HG03354 (cell line): ENCODE results near the gene BCAP31.

ENCODE experiments used
- ATAC-seq: cut with Tn5 transposase; IDR thresholded peaks from one replicate; pipeline ENCODE4 v1.9.1; 2021; ENCODE audit warnings: mild to moderate bottlenecking; ENCODE audit not compliant: unreplicated experiment, poor library complexity, severe bottlenecking

The BCAP31 gene

GRCh38 chrX:153667281-153667955, 56.8 kb downstream of the BCAP31 start:
- ATAC-seq: no peak

- no peak for ATAC-seq
Observed at GRCh38 chrX:153665726-153666306, 58.4 kb downstream of the BCAP31 start.

DNA sequence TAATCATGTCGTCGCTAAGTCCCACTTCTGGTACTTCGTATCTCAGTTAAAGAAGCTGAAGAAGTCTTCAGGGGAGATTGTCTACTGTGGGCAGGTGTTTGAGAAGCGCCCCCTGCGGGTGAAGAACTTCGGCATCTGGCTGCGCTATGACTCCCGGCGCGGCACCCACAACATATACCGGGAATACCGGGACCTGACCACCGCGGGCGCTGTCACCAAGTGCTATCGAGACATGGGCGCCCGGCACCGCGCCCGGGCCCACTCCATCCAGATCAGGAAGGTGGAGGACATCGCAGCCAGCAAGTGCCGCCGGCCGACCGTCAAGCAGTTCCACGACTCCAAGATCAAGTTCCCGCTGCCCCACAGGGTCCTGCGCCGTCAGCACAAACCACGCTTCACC, 61.9 kb downstream of the BCAP31 start:
- no peak for ATAC-seq

DNA sequence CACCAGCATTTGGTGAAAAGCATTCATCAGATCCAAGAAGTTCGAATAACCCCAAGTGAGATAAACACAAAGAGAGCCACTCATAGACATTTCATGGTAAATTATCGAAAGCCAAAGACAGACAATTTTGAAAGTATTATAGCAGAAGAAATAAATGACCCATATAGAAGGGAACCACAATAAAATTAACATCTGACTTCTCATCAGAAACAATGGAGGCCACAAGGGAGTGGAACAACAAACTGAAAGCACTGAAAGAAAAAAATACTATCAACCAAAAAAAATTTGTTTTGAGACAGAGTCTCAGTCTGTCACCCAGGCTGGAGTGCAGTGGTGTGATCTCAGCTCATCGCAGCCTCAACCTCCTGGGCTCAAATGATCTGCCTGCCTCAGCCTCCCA, 64.9 kb downstream of the BCAP31 start:
- ATAC-seq: no peak

GRCh38 chrX:153657161-153657560, 67.0 kb downstream of the BCAP31 start:
- no peak for ATAC-seq

DNA sequence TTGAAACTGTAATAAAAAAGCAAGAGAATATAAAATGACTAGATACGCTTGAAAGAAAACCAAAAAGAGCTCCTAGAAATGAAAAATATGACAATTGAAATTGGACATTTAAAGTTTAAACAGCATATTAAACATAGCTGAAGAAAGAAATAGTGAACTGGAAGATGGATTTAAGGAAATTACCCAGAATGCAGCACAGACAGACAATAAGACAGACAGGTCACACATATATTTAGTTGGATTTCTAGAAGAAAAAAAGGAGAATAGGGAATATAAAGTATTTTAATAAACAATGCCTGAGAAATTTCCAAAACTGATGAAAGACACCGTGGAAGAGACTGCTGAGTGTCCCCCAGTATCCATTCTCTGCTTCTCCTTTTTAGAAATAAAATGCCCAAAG, 70.6 kb downstream of the BCAP31 start:
- no peak for ATAC-seq

GRCh38 chrX:153651540-153652079, 72.6 kb downstream of the BCAP31 start:
- ATAC-seq: peak; percentile 52

DNA sequence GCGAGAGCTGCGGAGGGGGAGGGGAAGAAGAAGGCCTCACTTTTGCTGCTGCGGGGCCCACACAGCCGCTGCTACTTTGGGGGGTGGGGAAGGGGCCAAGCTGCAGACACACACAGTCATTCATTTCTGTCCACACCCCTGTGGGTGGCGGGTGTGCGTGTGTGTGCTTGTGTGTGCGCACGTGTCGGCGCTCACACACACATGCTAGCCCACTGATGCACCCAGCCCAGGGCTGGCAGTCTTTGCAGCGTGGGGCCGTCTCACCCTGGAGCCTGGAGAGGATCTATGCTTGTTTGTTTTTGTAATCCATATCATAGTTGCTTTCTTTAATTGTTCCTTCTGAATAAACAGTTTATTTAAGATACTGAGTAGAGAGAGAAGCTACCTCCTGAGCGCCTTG, 73.2 kb downstream of the BCAP31 start:
- no peak for ATAC-seq
